ENCODE data around the gene CDHR3. TPM values are rescaled to one million over a fixed set of nuclear protein-coding genes. Genes with fewer than 3 reads are reported as not detected.

CDHR3 gene
- polyA plus RNA-seq, 1 donor from 2014 or later: 2.9 TPM

- Histone ChIP-seq H3K9ac (ENCODE audit: low read length) (no peak overlapping the region), H3K27me3 (ENCODE audit: insufficient read depth, low read depth, low read length) (no peaks in the 10 kb centered on the region), H3K36me3 (ENCODE audit: insufficient read depth, low read length) (no peaks in the 10 kb centered on the region), H3K4me3 (ENCODE audit: low read length) (no peak overlapping the region), H3F3A (ENCODE audit: insufficient read depth, low read length, poor library complexity, severe bottlenecking) (no peaks in the 10 kb centered on the region), H4K20me1 (ENCODE audit: insufficient read depth) (no peaks in the 10 kb centered on the region), H3K4me2 (ENCODE audit: low read length) (no peak overlapping the region), H2AFZ (ENCODE audit: low read depth, low read length) (no peak overlapping the region), H3K9me3 (ENCODE audit: low read length) (no peaks in the 10 kb centered on the region), H3K27ac (ENCODE audit: low read length) (no peak overlapping the region), H3K9me2 (ENCODE audit: insufficient read depth, low read length) (no peaks in the 10 kb centered on the region), H3K79me2 (replicated peaks; ENCODE audit: insufficient read depth, low read length) (no peaks in the 10 kb centered on the region)
- TF ChIP-seq CTCF (IDR thresholded peaks at IDR 0.05; ENCODE audit: poor library complexity, severe bottlenecking) (no peak), REST (IDR thresholded peaks at IDR 0.05; ENCODE audit: borderline replicate concordance) (no peak), SMC3 (conservative IDR thresholded peaks at IDR 0.05; ENCODE audit: poor library complexity) (no peak), EZH2 (IDR thresholded peaks at IDR 0.05; ENCODE audit: borderline replicate concordance, insufficient read depth, low read length, poor library complexity, severe bottlenecking) (no peak), RAD21 (conservative IDR thresholded peaks at IDR 0.05) (no peak), MXI1 (conservative IDR thresholded peaks at IDR 0.05; ENCODE audit: poor library complexity, severe bottlenecking) (no peak), POLR2AphosphoS5 (IDR thresholded peaks at IDR 0.05) (no peak), TAF1 (IDR thresholded peaks at IDR 0.05; ENCODE audit: low read depth) (no peak), EP300 (conservative IDR thresholded peaks at IDR 0.05; ENCODE audit: poor library complexity, severe bottlenecking) (no peak)
These were observed 22.2 kb downstream of the CDHR3 start for GRCh38 chr7:105985229-105985628.

- Histone ChIP-seq H3K4me2 (ENCODE audit: low read length) (no peak overlapping the region), H3K27ac (ENCODE audit: low read length) (no peak overlapping the region), H3K36me3 (ENCODE audit: insufficient read depth, low read length) (no peaks in the 10 kb centered on the region), H3K4me3 (ENCODE audit: low read length) (no peak overlapping the region), H3K9me3 (ENCODE audit: low read length) (no peaks in the 10 kb centered on the region), H3K27me3 (ENCODE audit: insufficient read depth, low read depth, low read length) (no peaks in the 10 kb centered on the region), H3K9ac (ENCODE audit: low read length) (no peak overlapping the region), H3K9me2 (ENCODE audit: insufficient read depth, low read length) (no peaks in the 10 kb centered on the region), H3K79me2 (replicated peaks; ENCODE audit: insufficient read depth, low read length) (no peaks in the 10 kb centered on the region), H2AFZ (ENCODE audit: low read depth, low read length) (no peak overlapping the region), H4K20me1 (ENCODE audit: insufficient read depth) (no peaks in the 10 kb centered on the region), H3F3A (ENCODE audit: insufficient read depth, low read length, poor library complexity, severe bottlenecking) (no peaks in the 10 kb centered on the region)
- TF ChIP-seq EZH2 (IDR thresholded peaks at IDR 0.05; ENCODE audit: borderline replicate concordance, insufficient read depth, low read length, poor library complexity, severe bottlenecking) (no peak), POLR2AphosphoS5 (IDR thresholded peaks at IDR 0.05) (no peak), REST (IDR thresholded peaks at IDR 0.05; ENCODE audit: borderline replicate concordance) (no peak), EP300 (conservative IDR thresholded peaks at IDR 0.05; ENCODE audit: poor library complexity, severe bottlenecking) (no peak), CTCF (IDR thresholded peaks at IDR 0.05; ENCODE audit: poor library complexity, severe bottlenecking) (no peak), RAD21 (conservative IDR thresholded peaks at IDR 0.05) (no peak), SMC3 (conservative IDR thresholded peaks at IDR 0.05; ENCODE audit: poor library complexity) (no peak), MXI1 (conservative IDR thresholded peaks at IDR 0.05; ENCODE audit: poor library complexity, severe bottlenecking) (no peak), TAF1 (IDR thresholded peaks at IDR 0.05; ENCODE audit: low read depth) (no peak)
These were observed 22.7 kb downstream of the CDHR3 start for GRCh38 chr7:105985672-105986215.
